Endometrial microvascular endothelial cells (primary cell): ENCODE data around the gene LTN1. TPM values are rescaled to one million over a fixed set of nuclear protein-coding genes. Genes with fewer than 3 reads are reported as not detected.
"Not testable (repeated sequence)": the region's sequence is repeated elsewhere in the genome, so short reads cannot be mapped to it uniquely, and the experiment has no call there.

Experiments used
- in situ Hi-C: cut with HindIII; loops from 2 replicates; pipeline ENCODE4 v1.10.0; 2017; ENCODE audit warnings: low sequenced_read_pairs, low pct_unique_long_range_greater_than_20kb; ENCODE audit errors: inconsistent ontology term
- total RNA-seq: library from RNA; depleted of rRNA; stranded (reverse); fragments of >200 nt; gene quantifications from one replicate; pipeline ENCODE4 v1.2.3, GENCODE V29; 2015; ENCODE audit errors: inconsistent ontology term

Gene LTN1
- total RNA-seq, 1 donor from 2014 or later: 25.6 TPM

- in situ Hi-C loops: no loop called here
Measured at GRCh38 chr21:28936036-28936435, 56.6 kb downstream of the LTN1 start.

- in situ Hi-C loops: no loop called here
Measured at GRCh38 chr21:28932717-28933116, 60.0 kb downstream of the LTN1 start.

DNA sequence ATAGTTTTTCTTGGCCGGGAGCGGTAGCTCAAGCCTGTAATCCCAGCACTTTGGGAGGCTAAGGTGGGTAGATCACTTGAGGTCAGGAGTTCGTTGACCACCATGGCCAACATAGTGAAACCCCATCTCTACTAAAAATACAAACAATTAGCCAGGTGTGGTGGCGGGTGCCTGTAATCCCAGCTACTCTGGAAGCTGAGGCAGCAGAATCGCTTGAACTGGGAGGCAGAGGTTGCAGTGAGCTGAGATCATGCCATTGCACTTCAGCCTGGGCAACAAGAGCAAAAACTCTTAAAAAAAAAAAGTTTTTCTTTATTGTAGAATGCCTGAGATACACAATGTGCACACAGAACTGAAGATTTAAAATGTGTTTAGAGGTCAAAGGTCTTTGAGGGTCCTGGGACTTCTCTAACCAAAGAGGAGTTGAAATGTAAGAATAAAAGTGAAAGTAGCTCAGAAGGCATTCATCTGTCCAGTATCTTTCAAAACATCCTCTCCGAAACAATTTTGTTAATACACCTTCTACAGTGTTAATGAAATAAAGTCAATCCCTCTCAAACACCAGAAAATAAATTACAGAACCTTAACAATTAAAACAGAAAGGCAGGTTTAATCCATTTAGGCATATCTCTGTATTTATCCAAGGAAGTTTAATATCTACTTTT lies 60.8 kb downstream of the LTN1 start:
- in situ Hi-C loops: not testable (repeated sequence)

DNA sequence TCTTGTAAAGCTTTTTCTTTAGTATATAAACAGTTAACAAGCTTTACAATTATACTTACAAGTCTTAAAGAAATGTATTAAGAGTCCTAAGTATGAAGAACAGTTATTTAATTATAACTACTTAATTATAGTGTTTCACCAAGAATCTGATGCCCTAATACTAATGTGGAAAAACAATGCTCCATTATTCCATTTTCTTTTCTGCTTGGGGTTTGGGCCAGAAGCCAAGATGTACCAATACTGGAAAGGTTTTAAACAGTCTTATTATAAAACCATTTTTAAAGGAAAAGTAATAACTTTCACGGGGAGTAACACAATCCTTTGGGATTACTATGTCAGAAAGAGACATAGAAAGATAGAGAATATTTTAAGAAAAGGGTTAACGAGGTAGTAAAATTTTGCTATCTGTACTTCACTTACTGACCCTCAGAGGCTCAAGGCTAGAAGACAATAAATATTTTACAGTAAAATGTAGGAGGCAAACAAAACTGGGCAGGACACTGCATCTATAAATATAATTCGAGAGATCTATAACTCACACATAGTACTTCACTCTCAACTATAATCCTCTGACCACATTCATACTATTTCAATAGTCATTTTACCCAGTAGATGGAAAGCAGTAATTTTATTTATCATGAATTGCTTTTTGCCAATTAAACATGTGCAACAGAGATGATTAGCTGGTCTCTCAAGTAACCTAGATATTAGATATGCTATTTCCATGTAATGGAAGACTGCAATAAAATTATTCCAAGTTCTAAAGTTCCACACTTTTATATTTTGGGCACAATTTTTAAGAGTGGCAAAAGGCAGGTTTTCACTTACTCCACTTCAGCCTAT lies 63.9 kb downstream of the LTN1 start:
- in situ Hi-C loops: no loop called here

DNA sequence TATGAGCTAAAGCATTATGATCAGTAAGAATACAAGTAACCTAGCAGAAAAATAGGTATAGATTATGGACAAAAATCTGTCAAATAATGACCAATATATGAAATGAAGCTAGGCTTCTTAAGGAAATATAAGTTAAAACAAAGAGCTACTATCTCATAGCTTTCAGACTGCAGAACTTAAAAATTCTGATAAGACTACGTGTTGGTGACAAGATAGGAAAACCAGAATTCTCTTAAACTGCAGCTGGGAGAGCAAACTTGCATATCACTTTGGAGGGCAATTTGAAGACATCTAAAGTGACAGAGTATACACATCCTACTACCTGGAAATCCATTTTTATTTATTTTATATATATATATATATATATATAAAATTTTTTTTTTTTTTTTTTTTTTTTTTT lies 65.5 kb downstream of the LTN1 start:
- in situ Hi-C loops: no loop called here

DNA sequence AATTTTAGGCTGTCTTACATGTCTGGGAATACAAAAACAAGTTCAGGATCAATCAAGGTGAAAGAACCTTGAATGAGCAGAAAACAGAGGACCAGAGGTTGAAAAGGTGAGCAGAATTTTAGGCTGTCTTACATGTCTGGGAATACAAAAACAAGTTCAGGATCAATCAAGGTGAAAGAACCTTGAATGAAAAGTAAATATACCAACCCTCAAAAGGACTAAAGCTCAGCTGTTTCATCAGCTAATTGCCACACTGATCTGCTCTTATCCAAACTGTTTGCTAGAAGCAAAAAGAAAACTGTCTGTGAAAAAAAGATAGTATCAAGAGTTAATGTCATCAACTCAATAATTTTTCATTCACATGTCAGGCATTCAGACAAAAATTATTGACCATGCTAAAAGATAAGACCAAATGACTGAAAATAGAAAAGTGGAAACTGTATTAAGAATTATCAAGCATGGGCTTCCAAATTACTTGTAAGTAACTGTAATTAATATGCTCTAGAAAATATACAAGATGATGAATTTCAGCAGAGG lies 69.2 kb downstream of the LTN1 start:
- in situ Hi-C loops: no loop called here

DNA sequence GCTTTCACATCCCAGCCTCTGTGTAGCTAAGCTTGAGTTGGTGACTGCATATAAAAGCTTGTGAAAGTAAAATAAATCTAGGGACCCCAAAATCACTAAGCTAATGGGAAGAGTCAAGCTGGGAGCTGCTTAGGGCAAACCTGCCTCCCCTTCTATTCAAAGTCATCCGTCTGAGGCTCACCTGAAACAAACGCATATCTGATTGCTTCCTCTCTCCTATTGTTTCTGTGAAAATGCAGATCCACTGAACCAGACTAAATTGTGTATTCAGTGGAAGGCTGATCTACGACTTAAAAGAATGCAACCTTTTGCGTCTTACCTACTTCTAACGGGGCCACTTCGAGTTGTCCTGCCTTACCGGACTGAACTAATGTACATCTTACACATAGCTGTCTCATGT lies 70.3 kb downstream of the LTN1 start:
- in situ Hi-C loops: no loop called here

GRCh38 chr21:28916150-28916893 lies 76.4 kb downstream of the LTN1 start:
- in situ Hi-C loops: no loop called here

GRCh38 chr21:28913071-28913470 lies 79.6 kb downstream of the LTN1 start:
- in situ Hi-C loops: no loop called here

DNA sequence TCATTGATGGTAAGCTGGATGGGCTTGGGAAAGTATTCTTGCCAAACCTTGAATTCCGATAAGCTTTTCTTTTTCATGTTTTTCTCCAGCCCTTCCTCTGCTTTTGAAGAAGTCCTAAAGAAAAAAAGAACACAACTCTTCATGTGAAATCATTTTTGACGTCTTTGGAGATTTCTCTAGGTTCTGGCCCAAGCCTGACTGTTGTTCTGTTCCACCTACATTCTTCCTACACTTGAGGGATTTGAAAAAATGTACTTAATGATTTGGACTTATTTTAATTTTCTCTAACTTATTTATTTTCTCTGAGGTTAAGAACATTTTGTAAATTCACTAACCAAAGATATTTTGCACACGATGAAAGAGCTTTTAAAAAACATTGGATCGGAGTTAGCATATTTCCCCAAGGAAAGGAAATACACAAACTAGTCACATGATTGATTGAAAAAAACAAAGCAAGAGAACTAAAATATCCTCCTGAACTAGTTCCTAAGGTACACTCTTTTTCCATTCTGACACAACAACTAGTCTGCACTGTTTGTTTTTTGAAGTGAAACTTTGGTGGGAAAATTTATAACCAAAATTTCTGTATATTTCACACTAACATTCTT lies 82.3 kb downstream of the LTN1 start:
- in situ Hi-C loops: no loop called here

DNA sequence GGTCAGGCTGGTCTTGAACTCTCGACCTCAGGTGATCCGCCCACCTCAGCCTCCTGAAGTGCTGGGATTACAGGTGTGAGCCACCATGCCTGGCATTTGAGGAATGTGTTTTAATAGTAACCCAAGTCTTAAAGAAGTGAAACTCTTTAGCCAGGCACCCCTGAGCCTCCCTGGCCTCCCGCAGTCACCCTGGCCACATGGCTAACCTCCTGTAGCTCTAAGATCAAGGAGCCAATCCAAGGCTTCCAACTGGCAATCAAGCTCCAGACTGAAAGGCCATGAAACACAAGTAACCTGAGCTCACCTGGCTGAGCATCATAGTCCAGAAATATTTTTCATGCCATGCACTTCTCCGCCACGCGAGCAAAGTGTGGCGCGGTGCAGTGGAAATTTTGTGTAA lies 84.3 kb downstream of the LTN1 start:
- in situ Hi-C loops: no loop called here

DNA sequence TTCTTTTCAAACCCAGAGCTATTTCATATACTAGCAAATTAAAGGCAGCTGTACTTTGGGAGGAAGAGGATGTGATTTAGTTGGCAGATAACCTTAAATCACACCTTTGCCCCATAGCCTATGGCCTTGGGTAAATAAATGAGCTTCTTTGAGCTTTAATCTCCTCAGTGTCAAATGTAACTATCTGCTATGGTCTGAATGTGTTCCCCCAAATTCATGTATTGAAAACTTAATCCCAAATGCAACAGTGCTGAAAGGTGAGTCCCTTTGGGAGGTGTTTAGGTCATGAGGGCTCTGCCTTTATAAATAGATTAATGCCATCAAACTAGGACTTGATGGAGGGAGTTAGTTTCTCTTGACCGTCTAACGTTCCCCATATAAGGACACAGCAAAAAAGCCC lies 85.8 kb downstream of the LTN1 start:
- in situ Hi-C loops: no loop called here

DNA sequence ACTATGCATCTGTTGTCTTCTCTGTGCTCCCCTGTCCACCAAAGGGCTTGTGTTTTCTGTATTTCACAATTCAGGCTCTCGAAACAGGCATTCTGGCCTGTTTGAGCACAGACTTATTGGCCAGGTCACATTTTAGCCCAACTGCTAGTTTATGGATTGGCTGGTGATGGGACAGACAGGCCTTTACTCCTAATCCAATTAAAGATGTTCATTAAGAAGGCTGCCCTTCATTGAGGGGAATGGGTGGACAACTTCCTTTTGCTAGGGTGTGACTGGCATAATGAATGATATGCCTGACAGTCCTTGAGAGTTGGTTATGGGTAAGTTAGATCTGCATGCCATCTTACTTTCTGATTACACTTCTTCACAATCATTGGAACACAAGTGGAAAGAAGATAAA lies 86.4 kb downstream of the LTN1 start:
- in situ Hi-C loops: no loop called here

DNA sequence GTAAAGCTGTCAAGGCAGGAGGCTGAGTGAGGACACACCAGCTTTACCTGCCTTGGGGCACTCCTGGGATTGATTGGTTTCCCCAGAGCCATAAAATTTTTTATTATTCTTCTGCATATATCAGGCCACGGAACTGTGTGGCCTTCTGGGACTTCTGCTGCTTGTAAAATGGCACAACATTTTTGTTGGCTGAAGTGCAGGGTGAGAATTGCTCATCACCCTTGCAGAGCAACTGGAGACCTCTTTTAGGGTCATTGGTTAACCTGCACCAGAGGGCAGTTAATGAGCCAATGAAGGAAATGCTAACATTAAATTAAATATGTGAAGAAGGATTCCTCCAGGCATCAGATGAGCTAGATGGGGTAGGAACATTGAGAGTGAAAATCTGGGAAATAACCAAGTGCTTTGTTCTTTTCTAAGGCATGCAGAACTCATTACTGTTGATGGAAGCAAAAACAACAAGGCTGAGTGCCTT lies 87.7 kb downstream of the LTN1 start:
- in situ Hi-C loops: no loop called here

- in situ Hi-C loops: no loop called here
Measured at GRCh38 chr21:28903448-28903847, 89.2 kb downstream of the LTN1 start.

GRCh38 chr21:28900481-28900880 lies 92.2 kb downstream of the LTN1 start:
- in situ Hi-C loops: no loop called here

DNA sequence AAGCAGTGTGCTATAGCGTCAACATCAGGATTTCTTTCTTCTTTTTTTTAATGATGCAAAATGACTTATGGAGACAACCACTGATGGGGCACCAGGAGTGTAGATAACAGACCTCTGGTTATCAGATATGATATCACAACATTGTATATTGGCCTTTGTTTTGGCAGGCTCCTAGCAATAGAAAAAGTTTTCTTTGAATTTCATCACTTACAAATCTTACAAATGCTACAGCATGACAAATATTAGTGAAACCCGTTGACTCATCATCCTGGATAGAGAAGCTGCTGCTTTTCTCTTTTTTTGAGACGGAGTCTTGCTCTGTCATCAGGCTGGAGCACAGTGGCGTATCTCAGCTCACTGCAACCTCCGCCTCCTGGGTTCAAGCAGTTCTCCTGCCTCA lies 92.9 kb downstream of the LTN1 start:
- in situ Hi-C loops: no loop called here

GRCh38 chr21:28899220-28899619 lies 93.5 kb downstream of the LTN1 start:
- in situ Hi-C loops: no loop called here

- in situ Hi-C loops: no loop called here
Measured at GRCh38 chr21:28893687-28894086, 99.0 kb downstream of the LTN1 start.
